GM18870 (cell line): Measurements from ENCODE around the gene ILF3.
A peak's percentile ranks its signal among the peaks of the same experiment; 100 is the strongest.

Experiments used
- ATAC-seq: cut with Tn5 transposase; IDR thresholded peaks from one replicate; pipeline ENCODE4 v1.9.1; 2021; ENCODE audit warnings: moderate library complexity; ENCODE audit not compliant: unreplicated experiment

ILF3 gene

DNA sequence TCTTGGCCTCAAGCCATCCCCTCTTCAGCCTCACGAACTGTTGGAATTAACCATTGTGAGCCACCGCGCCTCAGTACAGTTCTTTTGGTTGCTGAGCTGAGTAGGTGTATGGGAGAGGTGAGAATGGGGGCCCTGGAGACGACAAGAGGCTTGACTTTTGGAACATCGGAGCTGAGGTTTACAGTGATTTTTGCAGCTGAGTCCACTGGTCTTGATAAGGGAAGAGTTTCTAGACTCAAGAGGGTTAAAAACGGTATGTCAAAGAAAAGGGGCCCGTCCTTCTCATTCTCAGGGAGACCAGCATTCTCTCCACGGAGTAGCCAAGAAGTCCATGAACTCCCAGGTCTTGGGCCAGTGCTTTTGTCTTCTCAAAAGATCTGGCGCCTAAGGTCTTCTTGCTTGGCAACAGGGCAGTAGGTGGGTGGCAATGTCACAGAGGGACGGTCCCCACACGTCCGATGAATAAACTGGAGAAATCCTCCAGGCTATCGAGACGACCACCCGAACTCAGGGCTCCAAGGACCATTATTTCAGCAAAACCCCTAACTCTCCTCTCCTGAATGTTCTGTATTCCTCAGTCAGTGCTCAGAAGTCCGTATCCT is 40.7 kb downstream of the ILF3 start:
- ATAC-seq = no peak

DNA sequence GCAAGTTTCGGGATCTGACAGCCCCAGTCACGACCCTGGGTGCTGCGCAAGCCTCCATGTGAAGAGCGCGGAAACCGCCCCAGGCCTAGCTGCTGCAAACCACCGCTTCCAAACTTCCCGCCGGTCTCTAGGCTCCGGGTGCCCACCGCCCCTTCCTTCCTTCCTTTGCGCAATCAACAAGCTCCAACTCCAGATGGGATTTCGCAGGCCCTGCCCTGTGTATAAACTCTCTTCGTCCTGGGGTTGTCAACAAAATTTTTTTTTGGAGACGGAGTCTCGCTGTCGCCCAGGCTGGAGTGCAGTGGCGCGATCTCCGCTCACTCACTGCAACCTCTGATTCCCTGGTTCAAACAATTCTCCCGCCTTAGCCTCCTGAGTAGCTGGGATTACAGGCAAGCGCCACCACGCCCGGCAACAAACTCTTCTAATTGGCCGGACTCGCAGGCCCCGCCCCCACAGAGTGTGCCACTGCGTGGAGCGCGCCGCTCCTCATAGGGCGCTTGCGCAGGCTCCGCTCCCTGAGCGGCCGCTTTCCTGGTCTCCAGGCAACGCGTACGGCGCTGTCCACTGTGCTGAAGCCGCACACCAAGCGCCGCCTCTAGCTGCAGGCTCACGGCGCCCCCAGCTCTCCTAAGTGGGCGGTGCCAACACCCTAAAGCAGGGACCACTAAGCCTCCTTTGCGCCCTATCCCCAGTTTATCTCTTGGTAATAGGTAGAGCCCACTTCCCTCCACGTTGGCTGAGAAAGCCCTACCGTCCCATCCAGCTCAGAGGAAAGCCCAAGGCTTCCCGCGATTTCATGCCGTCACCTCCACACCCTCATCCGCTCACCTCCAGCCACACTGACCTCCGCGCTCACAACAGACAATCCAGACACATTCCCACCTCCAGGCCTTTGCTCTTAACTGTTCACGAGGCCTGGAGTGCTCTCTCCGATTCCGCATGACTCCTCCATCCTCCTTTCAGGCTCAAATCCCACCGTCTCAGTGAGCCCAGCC is 41.6 kb downstream of the ILF3 start:
- no peak for ATAC-seq

DNA sequence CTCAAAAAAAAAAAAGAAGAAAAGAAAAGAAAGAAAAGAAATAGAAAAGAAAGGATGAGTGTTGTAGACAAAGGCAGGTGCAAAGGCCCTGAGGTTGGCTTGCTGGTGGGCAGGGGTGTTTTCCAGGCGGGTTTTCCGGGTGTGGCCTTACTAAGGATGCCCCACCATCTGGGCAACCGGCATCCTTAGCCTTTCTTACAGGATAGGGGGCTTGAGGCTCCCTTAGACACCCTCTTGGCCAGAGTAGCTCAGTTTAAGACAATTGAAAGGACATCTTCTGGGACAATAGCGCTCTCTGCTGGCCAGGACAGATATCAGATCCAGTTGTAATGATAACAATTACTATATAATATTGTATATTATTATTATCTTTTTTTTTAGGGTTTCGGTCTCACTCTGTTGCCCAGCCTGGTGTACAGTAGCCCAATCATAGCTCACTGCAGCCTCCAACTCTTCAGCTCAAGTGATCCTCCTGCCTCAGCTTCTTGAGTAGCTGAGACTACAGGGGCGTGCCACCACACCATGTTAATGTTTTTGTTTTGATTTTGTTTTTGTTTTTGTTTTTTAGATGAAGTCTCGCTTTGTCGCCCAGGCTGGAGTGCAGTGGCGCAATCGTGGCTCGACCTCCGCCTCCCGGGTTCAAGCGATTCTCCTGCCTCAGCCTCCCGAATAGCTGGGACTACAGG is 45.6 kb downstream of the ILF3 start:
- ATAC-seq = no peak

DNA sequence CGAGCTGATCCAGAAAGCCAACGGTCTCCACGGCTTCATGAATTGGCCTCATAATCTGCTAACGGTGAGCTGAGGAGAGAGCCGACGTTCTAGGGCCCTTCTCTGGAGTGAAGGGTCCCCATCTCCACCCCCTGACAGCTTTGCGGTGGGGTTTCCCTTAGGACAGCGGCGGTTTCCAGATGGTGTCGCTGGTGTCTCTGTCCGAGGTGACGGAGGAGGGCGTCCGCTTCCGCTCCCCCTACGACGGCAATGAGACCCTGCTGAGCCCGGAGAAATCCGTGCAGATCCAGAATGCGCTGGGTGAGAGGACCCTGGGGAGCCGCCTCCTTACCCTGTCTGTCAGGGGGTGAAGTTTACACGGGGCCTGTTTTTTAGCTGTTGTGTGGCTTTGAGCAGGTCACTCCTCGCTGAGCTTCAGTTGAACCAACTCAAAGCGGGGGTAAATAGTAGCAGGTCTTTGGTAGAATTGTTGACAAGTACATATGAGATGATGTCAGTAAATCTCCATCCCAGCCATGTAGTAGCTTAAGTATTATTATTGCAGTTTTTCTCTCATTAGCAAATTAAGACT is 47.9 kb downstream of the ILF3 start:
- no peak for ATAC-seq

DNA sequence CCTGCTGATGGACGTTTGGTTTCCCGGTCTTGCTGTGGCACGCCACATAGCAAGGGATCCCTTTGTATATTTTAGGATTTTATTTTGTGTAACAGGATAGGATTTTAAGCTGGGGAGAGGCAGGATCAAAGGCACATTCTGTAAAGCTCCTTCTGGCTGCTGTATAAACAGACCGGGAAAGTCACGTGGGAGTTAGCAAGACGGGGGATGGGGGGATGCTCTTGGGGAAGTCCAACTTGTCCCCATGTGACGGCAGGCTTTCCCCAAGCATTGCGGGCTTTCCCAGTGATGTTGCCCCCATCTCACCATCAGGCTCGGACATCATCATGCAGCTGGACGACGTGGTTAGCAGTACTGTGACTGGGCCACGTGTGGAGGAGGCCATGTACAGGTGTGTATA is 52.8 kb downstream of the ILF3 start:
- ATAC-seq = no peak

DNA sequence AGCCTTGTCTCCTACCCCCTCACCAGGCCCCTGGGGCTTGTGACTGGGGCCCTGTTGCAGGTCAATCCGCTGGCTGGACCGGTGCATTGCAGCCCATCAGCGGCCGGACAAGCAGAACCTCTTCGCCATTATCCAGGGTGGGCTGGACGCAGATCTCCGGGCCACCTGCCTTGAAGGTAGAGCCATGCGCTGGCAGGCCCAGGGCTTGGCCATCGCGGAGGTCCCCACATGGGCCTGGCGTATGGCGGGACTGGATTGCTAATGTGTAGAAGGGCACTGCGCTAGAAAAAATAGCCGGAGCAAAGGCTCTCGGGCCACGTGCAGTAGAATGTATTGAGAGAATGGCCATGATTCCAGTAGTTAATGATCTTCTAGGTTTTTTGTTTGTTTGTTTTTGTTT is 53.3 kb downstream of the ILF3 start:
- no peak for ATAC-seq

DNA sequence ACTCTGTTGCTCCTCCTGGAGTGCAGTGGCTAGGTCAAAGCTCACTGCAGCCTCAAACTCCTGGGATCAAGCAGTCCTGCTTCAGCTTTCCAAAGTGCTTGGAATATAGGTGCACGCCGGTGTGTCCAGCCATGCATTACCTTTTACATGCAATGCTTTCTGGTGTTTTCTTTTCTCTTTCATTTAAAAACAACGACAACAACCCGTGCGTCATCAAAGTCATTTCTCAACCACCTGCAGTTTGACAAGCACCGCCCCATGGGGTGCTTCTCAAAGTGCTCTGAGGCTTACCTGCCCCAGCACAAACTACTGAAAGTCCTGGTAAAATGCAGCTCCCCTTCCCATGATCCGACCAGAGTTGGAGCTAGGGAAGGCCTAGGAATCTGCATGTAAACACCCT is 54.1 kb downstream of the ILF3 start:
- no peak for ATAC-seq

DNA sequence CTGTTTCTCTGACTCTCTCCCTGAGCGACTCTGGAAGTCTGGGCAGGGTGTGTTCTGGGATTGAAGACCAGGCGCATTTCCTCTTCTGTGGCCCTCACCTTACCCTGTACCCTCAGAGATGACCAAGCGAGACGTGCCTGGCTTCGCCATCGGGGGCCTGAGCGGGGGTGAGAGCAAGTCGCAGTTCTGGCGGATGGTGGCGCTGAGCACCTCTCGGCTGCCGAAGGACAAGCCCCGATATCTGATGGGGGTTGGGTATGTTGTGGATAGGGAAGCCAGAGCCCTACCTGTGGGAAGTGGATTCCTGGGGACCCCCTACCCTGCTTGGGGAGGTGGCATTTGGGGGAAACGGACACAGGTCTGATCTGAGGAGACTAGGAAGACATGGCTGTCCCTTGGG is 57.9 kb downstream of the ILF3 start:
- ATAC-seq = no peak

DNA sequence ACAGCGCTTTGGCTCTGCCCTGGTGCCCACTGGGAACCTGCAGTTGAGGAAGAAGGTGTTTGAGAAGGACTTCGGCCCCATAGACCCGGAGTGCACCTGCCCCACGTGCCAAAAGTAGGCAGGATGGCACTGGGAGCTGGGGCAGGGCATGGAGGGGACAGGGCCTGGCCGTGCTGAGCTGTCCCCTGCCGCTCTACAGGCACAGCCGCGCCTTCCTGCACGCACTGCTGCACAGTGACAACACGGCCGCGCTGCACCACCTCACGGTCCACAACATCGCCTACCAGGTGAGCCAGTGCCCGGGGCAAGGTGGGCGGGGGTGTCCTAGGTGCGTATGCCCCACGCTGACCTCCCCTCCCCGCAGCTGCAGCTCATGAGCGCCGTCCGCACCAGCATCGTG is 58.6 kb downstream of the ILF3 start:
- no peak for ATAC-seq

DNA sequence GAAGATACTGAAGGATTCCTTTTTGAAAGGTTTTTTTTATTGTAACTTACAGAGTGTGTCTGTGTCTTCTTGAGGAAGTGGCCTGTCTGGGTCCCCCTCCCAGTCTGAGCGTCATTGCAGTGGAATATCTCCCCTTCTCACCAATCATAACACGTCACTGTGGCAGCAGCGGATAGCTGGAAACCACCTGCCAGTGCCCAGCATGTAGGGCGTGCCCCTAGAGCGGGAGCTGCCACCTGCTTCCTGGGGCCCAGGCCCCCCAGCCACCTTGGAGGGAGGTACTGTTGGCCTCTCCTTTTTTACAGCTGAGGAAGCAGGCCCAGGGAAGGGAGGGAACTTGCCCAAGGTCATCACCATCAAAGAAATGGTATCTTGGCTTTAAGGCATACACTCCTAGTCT is 59.2 kb downstream of the ILF3 start:
- no peak for ATAC-seq

DNA sequence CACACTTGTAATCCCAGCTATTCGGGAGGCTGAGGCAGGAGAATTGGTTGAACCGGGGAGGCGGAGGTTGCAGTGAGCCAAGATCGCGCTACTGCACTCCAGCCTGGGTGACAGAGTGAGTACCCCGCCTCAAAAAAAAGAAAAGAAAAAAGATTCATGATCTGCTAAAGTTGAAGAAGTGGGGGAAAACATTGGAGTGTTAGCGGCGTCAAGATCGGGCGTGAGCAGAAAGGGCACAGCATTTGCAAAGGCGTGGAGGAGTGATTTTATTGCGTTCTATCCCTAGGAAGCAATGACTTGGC is 62.9 kb downstream of the ILF3 start:
- ATAC-seq = no peak

DNA sequence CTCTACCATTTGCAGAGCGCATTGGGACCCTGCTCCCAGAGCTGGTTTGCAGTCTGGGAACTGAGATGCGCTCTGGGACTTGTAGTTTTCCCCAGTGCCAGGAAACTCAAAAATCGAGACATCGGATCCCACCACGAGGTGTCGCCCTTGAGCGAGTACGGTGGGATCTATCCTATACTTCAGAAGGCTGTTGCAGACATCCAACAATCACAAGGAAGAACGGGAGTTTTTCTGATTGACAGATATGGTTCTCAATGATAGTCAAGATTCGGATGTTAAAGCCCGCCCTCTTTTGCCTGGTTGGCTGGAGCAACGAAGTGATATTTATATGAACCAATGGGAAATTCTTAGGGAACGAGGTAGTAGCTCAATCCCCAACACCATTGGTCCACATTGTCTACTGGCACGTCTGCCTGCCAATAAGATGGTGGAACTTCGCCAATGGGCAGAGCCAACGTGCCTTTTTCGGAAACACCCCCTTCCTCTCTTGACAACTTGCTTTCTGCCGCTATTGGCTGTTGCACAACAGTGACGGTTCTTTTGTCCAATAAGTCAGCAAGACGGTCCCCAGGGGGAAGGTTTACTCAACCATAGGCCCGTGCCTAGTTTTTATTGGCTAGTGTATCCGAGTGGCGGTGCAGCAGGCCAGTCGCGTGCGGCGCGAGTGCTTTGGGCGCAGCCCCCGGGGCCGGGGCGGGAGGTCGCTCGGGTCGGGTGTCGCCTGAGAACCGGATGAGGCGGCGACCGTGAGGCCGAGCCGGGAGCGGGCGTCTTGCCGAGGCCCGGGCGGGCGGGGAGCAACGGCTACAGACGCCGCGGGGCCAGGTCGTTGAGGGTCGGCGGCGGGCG is 63.4 kb downstream of the ILF3 start, which contains the start of gene DNM2:
Gene DNM2 (plus strand): TSS at position 724 of the 849 bp plus-strand sequence. CDS start 164 bp downstream, outside the sequence.
- ATAC-seq = peak; percentile 94

DNA sequence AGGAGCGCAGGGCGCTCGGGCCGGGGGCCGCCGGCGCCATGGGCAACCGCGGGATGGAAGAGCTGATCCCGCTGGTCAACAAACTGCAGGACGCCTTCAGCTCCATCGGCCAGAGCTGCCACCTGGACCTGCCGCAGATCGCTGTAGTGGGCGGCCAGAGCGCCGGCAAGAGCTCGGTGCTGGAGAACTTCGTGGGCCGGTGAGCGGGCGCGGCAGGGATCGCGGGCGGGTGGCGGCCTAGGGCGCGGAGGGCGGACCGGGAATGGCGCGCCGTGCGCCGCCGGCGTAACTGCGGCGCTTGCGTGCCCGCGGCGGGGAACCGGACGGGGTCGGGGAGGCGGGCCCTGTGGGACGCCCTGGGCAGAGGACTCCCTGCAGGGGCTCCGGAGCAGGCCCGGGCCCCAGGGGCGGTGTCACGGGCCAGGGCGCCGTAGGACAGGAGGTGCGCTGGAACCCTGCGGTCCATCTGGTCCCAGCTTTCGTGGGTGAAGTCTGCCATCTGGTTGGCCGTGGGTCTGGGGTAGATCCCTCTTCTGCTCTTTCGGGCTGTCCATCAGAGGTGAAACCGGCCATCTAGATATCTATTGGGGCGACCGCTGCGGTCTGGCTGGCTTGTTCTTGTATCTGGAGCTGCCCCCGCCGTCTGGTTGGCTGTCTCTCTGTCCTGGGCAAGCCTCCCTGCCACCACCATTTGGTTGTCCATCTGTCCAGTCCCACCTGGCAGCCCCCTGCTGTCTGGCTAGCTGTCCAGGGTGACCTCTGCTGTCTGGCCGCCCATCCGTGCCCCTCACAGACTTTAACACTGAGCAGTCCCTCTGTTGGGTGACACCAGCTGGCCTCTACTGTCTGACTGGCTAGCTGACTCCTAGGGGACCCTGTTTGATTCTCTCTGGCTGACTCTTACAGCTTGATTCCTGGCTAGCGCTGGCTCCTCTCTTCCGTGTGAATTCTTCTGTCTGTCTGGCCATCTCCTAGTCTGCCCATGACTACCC is 64.4 kb downstream of the ILF3 start:
- ATAC-seq = peak; percentile 0

DNA sequence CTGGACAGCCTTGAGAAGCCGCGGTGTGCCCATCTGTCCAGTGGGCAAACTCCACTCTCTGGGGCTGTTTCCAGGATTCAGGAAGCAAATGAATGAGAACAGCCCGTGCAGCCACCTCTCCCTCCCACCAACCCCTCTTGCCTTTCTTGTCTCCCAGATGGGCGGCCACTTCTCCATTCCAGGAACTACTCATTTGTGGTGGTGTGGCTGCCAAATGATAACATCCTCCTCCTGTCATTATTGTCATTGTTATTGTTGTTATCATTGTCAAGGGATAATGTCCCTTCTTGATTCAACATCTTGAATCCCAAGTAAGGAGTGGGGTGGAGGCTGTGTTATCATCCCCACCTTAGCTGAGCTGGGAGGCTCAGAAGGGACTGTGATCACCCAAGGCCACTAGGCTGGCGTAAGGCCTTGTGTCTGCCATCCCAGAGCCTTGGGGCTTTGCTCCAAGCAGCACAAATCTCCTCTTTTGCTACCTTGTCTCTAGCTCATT is 65.4 kb downstream of the ILF3 start:
- ATAC-seq = no peak

DNA sequence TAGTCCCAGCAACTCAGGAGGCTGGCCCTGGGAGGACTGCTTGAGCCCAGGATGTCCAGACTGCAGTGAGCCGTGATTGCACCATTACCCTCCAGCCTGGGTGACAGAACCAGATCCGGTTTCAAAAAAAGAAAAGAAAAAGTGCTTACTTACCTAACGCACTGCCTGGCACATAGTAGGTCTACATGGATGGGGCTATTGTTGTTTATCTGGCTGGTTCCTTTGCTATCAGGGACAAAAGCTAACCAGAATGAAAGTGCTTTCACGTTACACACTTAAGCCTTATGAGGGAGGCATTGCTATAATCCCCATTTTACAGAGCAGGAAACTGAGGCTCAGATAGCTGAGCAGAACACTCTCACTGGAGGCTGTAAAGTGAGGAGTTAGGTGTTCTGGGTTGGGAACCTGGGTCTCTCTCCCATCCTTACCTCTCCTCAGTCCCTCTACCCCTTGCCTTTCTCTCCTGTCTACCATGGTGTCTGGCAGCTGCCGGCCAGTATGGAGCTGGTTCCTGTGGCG is 66.5 kb downstream of the ILF3 start:
- no peak for ATAC-seq

DNA sequence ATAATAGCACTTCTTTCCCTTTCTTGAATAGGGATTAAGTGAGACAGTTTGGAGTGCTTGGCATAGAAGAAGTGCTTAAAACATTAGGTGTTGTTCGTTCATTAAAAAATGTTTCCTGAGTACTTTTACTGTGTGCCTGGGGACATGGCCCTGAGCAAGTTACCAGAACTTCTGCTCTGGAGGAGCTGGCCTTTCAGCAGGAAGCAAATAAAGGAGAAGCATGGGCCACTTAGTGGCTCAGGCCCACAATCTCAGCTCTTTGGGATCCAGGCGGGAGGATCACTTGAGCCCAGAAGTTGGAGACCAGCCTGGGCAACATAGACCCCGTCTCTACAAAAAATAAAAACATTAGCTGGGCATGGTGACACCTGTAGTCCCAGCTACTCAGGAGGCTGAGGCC is 69.4 kb downstream of the ILF3 start:
- ATAC-seq = no peak

DNA sequence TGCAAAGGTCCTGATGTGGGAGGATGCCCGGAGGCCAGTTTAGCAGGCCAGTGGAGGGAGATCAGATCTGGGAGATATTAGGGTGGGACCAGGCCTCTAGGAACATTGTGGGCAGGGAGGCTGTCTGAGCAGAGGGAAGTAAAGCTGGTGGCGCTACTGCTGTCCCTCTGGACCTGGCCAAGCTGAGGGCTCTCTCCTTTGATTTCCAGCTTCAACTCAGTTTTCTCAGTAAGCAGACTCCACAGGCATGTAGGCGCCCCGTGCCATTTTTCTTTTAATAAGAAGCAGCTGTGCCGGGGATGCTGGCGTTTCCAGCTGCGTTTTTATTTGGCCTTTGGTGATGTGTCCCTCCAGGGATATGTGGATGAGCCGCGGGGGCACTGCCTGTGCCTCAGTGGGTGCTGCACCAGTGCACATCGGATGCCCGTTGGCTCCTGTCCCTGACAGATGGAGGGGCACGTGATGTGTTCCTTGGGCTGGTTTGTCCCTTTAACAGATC is 70.5 kb downstream of the ILF3 start:
- no peak for ATAC-seq

DNA sequence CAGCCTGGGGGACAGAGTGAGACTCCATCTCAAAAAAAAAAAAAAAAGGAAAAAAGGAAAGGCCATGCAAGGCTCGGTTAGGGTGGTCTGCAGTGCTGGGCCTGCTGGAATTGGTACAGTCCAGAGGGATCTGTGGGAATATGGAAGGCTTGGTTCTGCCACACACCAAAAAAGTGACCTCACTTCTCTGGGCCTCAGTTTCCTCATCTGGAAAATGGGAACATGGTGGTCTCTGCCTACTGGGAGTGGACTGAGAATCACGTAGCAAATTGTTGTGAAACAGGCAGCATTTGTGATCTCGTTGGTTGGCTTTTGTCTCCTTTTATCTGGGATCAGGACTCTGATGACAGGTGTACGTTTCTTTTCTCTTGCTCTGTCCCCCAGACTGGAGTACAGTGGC is 71.3 kb downstream of the ILF3 start:
- no peak for ATAC-seq

DNA sequence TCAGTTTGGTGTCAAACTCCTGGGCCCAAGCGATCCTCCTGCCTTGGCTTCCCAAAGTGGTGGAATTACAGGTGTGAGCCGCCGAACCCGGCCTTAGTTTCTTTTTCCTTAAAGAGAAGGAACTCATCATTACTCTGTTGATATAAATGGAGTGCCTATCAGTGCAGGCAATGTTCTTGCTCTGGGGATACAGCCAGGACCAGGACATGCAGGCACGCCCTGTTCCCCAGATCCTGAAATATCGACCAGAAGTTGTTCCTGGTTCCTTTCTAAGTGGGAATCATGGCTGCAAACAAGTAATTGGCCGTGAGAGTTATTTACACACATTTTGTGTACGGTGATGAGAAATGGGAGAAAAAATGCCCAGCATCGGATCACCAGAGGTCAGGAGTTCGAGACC is 72.1 kb downstream of the ILF3 start:
- no peak for ATAC-seq
